NCI-H2107 treated with DMSO at 0.1 percent for 48 hours (cell line): ENCODE measurements around the gene STK25.

Experiments used
- DNase-seq: peaks from one replicate; lab custom pipeline; 2025; ENCODE audit not compliant: unreplicated experiment; lab: John Stamatoyannopoulos, UW

Gene STK25

GRCh38 chr2:241496003-241496707, 12.2 kb downstream of the STK25 start:
- no peak for DNase-seq

GRCh38 chr2:241495172-241496002, 13.0 kb downstream of the STK25 start:
- no peak for DNase-seq

GRCh38 chr2:241494311-241494908, 14.0 kb downstream of the STK25 start:
- no peak for DNase-seq

- no peak for DNase-seq
Observed at GRCh38 chr2:241493092-241493491, 15.3 kb downstream of the STK25 start.

DNA sequence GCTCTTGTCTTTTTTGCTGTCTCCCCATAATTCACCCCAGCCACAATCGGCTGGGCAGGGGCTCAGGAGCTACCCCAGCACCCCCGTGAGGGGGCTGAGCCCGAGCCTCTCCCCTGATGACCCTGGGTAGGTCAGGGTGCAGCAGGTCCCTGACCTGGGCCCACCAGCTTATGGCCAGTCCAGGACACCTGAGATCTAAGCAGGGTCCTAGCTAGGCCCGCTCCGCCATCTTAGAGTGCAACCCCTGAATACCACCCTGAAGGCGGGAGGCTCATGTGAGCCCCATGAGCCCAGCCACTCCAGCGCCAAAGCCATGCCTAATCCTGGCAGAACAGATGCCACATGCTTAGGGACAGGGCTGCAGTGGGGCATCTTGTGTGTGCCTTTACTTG, 16.2 kb downstream of the STK25 start:
- no peak for DNase-seq

DNA sequence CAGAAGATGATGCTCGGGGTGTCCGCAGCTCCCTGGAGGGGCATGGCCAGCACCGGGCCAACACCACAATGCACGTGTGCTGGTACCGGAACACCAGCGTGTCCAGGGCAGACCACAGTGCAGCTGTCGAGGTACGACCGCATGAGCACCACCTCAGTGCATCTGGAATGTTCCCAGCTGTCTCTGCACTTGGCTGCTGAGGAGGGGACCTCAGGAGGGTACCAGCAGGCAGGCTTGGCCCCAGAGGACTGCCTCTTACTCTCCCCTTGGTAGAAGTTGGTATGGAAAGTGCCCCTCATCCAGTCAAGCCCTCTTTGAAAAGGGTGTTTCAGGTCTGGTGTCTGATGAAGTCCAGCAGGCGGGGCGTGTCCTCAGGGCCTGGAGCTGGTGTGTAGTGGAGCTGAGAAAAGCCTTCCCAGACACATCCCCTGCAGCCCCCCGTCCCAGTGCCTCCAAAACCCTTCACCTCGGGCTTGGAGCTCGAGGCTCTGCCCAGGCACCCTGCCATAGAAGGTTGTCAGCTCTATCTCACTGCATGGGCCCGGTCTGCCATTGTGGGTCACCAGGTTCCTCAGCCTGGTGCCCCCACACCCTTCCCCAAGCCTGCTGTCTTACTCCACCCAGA, 16.7 kb downstream of the STK25 start:
- no peak for DNase-seq

- no peak for DNase-seq
Observed at GRCh38 chr2:241490825-241491506, 17.4 kb downstream of the STK25 start.

GRCh38 chr2:241489733-241490680, 18.4 kb downstream of the STK25 start:
- no peak for DNase-seq

DNA sequence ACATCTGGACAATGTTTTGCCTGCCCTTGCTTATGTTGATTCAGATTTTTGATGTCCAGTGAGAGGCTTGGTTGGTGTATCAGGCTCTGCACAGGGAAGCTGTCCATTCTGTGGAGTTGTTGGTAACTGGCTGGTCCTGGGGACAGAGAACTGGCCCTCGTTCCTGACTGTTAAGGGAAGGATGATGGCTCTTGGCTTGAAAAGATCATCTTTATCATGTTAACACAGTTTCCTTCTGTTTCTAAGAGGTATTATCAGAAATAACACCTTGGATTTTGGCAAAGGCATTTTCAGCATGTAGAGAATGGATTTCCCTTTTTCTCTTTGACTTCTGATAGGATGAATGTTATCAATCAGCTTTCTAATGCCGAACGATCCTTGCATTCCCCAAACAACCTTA, 19.3 kb downstream of the STK25 start:
- DNase-seq: no peak

GRCh38 chr2:241485172-241485911, 23.0 kb downstream of the STK25 start:
- no peak for DNase-seq

GRCh38 chr2:241483305-241483704, 25.1 kb downstream of the STK25 start:
- no peak for DNase-seq

GRCh38 chr2:241482126-241482955, 26.0 kb downstream of the STK25 start:
- no peak for DNase-seq

- no peak for DNase-seq
Observed at GRCh38 chr2:241481687-241482086, 26.7 kb downstream of the STK25 start.

DNA sequence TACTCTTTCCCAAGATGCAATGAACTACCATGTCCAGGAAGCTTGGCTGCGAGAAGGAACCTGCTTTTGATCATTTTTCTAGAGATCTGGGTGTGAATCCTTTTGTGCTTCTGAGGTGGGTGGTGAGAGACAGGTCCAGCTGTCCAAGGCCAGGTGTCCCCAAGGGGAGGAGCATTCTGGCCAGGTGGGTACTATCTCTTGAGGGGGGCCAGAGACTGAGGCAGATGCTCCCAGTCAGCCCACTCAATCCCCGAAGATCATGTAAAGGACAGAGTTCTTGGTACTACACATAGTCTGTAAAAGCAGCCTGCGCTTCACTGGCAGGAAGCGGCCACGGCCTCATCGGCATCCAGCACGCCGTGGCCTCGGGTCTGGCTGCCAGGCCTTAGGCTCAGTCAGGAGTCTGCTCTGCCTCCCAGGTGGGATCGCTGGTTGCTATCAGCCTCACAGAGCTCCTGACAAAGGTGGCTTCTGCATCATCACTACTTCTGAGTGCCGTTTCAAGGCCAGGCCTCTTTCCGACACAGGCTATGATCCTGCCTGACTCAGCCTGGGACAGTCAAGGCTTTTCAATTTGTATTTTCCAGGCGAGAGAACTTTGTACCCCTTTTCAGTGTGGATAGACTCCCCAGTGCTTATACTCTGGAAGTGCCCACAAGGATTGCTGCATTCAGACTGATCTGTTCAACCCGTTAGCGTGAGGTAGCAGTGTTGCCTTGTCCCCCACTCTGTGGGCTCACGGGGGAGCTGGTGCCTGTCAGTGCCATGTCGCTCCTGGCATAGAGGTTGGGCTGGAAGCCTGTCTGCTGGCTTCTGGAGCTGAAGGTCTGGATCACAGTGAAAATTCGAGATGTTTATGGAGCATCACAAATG, 29.1 kb downstream of the STK25 start:
- no peak for DNase-seq

DNA sequence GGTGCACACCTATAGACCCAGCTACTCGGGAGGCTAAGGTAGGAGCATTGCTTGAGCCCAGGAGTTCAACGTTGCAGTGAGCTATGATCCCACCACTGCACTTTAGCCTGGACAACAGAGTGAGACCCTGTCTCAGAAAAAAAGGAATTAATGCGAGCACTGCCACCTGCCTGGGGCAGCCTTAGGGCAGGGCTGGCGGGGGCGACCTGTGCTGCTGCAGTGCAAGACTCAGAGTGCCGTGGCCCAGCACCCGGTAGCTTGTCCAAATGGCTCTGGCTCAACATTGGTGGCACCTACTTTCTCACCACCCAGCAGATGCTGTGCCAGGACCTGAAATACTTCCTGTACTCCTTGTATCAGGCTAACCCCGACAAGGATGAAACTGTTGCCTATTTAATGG, 30.2 kb downstream of the STK25 start:
- DNase-seq: no peak

DNA sequence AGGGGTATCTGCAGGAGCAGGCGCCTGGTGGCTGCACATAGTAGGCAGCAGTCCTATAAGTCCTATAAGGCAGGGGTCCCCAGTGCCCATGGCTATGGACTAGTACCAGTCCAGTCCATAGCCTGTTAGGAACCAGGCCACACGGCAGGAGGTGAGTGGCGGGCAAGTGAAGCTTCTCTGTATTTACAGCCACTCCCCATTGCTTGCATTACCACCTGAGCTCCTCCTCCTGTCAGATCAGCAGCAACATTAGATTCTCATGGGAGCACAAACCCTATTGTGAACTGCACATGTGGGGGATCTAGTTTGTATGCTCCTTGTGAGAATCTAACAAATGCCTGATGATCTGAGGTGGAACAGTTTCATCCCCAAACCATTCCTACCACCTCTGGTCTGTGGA, 33.1 kb downstream of the STK25 start:
- no peak for DNase-seq

GRCh38 chr2:241473399-241473798, 35.0 kb downstream of the STK25 start:
- DNase-seq: no peak
